GM23338 (cell line): ENCODE data around the gene FAM168A. TPM values are rescaled to one million over a fixed set of nuclear protein-coding genes. Genes with fewer than 3 reads are reported as not detected.

Experiments used
- ATAC-seq: fragments of 200-7000 bp; cut with Tn5 transposase; 3 replicates; pipeline ENCODE4 v1.9.1; 2020
- DNase-seq: peaks from one replicate; pipeline ENCODE4 v3.0.0-alpha.2; 2015; ENCODE audit warnings: low spot score
- H2AFZ ChIP-seq: fragments of 200-600 bp; sonication (generic); 2 replicates; pipeline ENCODE4 v1.8.0; 2016; ENCODE audit warnings: antibody characterized with exemption, mild to moderate bottlenecking, moderate library complexity
- H3F3A ChIP-seq: fragments of 200-600 bp; sonication (generic); replicated peaks from 2 replicates; pipeline ENCODE4 v1.8.0; 2017; ENCODE audit warnings: antibody characterized with exemption, mixed run types, low read depth
- H3K27ac ChIP-seq: fragments of 200-600 bp; sonication (generic); 2 replicates; pipeline ENCODE4 v1.6.1; 2016; ENCODE audit warnings: low read depth
- H3K27me3 ChIP-seq: fragments of 200-600 bp; sonication (generic); 2 replicates; pipeline ENCODE4 v1.8.0; 2016; ENCODE audit warnings: mild to moderate bottlenecking, mixed run types, moderate library complexity; ENCODE audit not compliant: insufficient read depth
- H3K36me3 ChIP-seq: fragments of 200-600 bp; sonication (generic); 2 replicates; pipeline ENCODE4 v1.8.0; 2016; ENCODE audit warnings: mild to moderate bottlenecking; ENCODE audit not compliant: insufficient read depth
- H3K4me1 ChIP-seq: fragments of 200-600 bp; sonication (generic); 2 replicates; pipeline ENCODE4 v1.8.0; 2016; ENCODE audit warnings: mild to moderate bottlenecking, moderate library complexity; ENCODE audit not compliant: insufficient read depth
- H3K4me2 ChIP-seq: fragments of 200-600 bp; sonication (generic); 2 replicates; pipeline ENCODE4 v1.7.1; 2017; ENCODE audit warnings: mixed run types
- H3K4me3 ChIP-seq: fragments of 200-600 bp; sonication (generic); 2 replicates; pipeline ENCODE4 v1.6.1; 2016; ENCODE audit warnings: mixed run types
- H3K79me2 ChIP-seq: fragments of 200-600 bp; sonication (generic); replicated peaks from 2 replicates; pipeline ENCODE4 v1.8.0; 2017; ENCODE audit warnings: mild to moderate bottlenecking; ENCODE audit not compliant: insufficient read depth
- H3K9me2 ChIP-seq: fragments of 200-600 bp; sonication (generic); 2 replicates; pipeline ENCODE4 v1.8.0; 2017; ENCODE audit not compliant: insufficient read depth
- H4K20me1 ChIP-seq: fragments of 200-600 bp; sonication (generic); replicated peaks from 2 replicates; pipeline ENCODE4 v1.8.0; 2017; ENCODE audit warnings: mild to moderate bottlenecking; ENCODE audit not compliant: insufficient read depth
- H3K27ac Mint-ChIP-seq: 2 replicates; pipeline ENCODE4 v1.8.0; 2020; ENCODE audit warnings: inconsistent platforms, mild to moderate bottlenecking, moderate library complexity, mixed read lengths
- H3K27me3 Mint-ChIP-seq: 3 replicates; pipeline ENCODE4 v1.8.0; 2022; ENCODE audit warnings: low read depth, mild to moderate bottlenecking, moderate library complexity, mixed read lengths, inconsistent platforms; ENCODE audit not compliant: insufficient read depth, poor library complexity
- H3K36me3 Mint-ChIP-seq: 3 replicates; pipeline ENCODE4 v1.8.0; 2021; ENCODE audit warnings: low read depth, mild to moderate bottlenecking, inconsistent platforms, moderate library complexity, mixed read lengths
- H3K4me1 Mint-ChIP-seq: 3 replicates; pipeline ENCODE4 v1.8.0; 2020; ENCODE audit warnings: mild to moderate bottlenecking, inconsistent platforms, mixed read lengths
- H3K4me3 Mint-ChIP-seq: 3 replicates; pipeline ENCODE4 v1.8.0; 2021; ENCODE audit warnings: moderate library complexity, mild to moderate bottlenecking, inconsistent platforms, mixed read lengths
- H3K9me3 Mint-ChIP-seq: 3 replicates; pipeline ENCODE4 v1.8.0; 2020; ENCODE audit warnings: moderate library complexity, mild to moderate bottlenecking, inconsistent platforms, mixed read lengths
- EZH2 ChIP-seq: fragments of 200-600 bp; sonication (generic); IDR thresholded peaks from one replicate; pipeline ENCODE4 v1.8.0; 2017; ENCODE audit warnings: antibody characterized with exemption, mild to moderate bottlenecking, low read depth; ENCODE audit not compliant: unreplicated experiment
- EZH2phosphoT487 ChIP-seq: fragments of 200-600 bp; sonication (generic); IDR thresholded peaks from one replicate; pipeline ENCODE4 v1.8.1; 2018; ENCODE audit warnings: antibody characterized with exemption; ENCODE audit not compliant: unreplicated experiment
- JUNB ChIP-seq: IDR thresholded peaks from one replicate; pipeline ENCODE4 v1.6.1; 2016; ENCODE audit warnings: antibody characterized with exemption; ENCODE audit not compliant: unreplicated experiment
- NANOG ChIP-seq: IDR thresholded peaks from 2 replicates; pipeline ENCODE4 v1.6.1; 2016; ENCODE audit warnings: antibody characterized with exemption, borderline replicate concordance
- POLR2AphosphoS5 ChIP-seq: IDR thresholded peaks from 2 replicates; pipeline ENCODE4 v1.6.1; 2016; ENCODE audit warnings: antibody characterized with exemption, low read depth
- ZNF114 ChIP-seq: fragments of 250-450 bp; sonication (Bioruptor Pico); IDR thresholded peaks from 2 replicates; pipeline ENCODE4 v1.5.0; 2020; ENCODE audit warnings: mild to moderate bottlenecking, moderate library complexity
- ZNF331 ChIP-seq: fragments of 250-450 bp; sonication (Bioruptor Pico); IDR thresholded peaks from 2 replicates; pipeline ENCODE4 v1.5.0; 2020; ENCODE audit warnings: low read depth, mild to moderate bottlenecking, moderate library complexity
- polyA plus RNA-seq: library from polyadenylated mRNA; unstranded; fragments of >200 nt; fragmentation: Nextera tagmentation; extraction: Ambion mirVana; gene quantifications from 2 replicates; pipeline ENCODE4 v1.2.1, GENCODE V29; 2016
- total RNA-seq: library from RNA; depleted of rRNA; stranded (reverse); fragments of >200 nt; shearing (Covaris generic); gene quantifications from 2 replicates; pipeline ENCODE4 v1.2.3, GENCODE V29; 2014
- TF ChIP-seq, protein P1 (sequence below): fragments of 250-450 bp; sonication (Bioruptor Pico); IDR thresholded peaks from 2 replicates; pipeline ENCODE4 v1.5.0; 2020; ENCODE audit warnings: mild to moderate bottlenecking, moderate library complexity
- TF ChIP-seq, protein P2 (sequence below): IDR thresholded peaks from 2 replicates; pipeline ENCODE4 v1.6.1; 2016; ENCODE audit warnings: antibody characterized with exemption
- TF ChIP-seq, protein P3 (sequence below), 2 experiments: fragments of 200-600 bp in 1 of 2; sonication (generic) in 1 of 2; conservative IDR thresholded peaks; 2 replicates each; pipeline versions ENCODE4 v1.5.1 to v1.6.1; 2016 to 2017; ENCODE audit warnings: antibody characterized with exemption in 2 of 2, low read depth in 2 of 2, mild to moderate bottlenecking in 2 of 2, moderate library complexity in 1 of 2

The FAM168A gene
- total and polyA plus RNA-seq, 2 experiments from 2014 or later: 8.0 to 20.3 TPM

DNA sequence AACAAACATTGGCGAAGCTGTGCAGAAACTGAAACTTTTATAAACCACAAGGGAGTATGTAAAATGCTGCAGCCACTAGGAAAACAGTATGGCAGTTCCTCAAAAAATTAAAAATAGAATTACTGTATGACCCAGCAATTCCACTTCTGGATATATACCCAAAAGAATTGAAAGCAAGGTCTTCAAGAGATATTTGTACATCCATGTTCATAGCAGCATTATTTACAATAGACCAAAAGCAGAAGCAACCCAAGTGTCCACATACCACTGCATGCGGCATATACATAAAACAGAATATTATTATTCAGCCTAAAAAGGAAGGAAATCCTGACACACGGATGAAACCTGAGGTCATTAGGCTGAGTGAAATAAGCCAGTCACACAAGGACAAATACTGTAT lies 135.9 kb downstream of the FAM168A start (continued):
- TF ChIP-seq, protein P1, sequence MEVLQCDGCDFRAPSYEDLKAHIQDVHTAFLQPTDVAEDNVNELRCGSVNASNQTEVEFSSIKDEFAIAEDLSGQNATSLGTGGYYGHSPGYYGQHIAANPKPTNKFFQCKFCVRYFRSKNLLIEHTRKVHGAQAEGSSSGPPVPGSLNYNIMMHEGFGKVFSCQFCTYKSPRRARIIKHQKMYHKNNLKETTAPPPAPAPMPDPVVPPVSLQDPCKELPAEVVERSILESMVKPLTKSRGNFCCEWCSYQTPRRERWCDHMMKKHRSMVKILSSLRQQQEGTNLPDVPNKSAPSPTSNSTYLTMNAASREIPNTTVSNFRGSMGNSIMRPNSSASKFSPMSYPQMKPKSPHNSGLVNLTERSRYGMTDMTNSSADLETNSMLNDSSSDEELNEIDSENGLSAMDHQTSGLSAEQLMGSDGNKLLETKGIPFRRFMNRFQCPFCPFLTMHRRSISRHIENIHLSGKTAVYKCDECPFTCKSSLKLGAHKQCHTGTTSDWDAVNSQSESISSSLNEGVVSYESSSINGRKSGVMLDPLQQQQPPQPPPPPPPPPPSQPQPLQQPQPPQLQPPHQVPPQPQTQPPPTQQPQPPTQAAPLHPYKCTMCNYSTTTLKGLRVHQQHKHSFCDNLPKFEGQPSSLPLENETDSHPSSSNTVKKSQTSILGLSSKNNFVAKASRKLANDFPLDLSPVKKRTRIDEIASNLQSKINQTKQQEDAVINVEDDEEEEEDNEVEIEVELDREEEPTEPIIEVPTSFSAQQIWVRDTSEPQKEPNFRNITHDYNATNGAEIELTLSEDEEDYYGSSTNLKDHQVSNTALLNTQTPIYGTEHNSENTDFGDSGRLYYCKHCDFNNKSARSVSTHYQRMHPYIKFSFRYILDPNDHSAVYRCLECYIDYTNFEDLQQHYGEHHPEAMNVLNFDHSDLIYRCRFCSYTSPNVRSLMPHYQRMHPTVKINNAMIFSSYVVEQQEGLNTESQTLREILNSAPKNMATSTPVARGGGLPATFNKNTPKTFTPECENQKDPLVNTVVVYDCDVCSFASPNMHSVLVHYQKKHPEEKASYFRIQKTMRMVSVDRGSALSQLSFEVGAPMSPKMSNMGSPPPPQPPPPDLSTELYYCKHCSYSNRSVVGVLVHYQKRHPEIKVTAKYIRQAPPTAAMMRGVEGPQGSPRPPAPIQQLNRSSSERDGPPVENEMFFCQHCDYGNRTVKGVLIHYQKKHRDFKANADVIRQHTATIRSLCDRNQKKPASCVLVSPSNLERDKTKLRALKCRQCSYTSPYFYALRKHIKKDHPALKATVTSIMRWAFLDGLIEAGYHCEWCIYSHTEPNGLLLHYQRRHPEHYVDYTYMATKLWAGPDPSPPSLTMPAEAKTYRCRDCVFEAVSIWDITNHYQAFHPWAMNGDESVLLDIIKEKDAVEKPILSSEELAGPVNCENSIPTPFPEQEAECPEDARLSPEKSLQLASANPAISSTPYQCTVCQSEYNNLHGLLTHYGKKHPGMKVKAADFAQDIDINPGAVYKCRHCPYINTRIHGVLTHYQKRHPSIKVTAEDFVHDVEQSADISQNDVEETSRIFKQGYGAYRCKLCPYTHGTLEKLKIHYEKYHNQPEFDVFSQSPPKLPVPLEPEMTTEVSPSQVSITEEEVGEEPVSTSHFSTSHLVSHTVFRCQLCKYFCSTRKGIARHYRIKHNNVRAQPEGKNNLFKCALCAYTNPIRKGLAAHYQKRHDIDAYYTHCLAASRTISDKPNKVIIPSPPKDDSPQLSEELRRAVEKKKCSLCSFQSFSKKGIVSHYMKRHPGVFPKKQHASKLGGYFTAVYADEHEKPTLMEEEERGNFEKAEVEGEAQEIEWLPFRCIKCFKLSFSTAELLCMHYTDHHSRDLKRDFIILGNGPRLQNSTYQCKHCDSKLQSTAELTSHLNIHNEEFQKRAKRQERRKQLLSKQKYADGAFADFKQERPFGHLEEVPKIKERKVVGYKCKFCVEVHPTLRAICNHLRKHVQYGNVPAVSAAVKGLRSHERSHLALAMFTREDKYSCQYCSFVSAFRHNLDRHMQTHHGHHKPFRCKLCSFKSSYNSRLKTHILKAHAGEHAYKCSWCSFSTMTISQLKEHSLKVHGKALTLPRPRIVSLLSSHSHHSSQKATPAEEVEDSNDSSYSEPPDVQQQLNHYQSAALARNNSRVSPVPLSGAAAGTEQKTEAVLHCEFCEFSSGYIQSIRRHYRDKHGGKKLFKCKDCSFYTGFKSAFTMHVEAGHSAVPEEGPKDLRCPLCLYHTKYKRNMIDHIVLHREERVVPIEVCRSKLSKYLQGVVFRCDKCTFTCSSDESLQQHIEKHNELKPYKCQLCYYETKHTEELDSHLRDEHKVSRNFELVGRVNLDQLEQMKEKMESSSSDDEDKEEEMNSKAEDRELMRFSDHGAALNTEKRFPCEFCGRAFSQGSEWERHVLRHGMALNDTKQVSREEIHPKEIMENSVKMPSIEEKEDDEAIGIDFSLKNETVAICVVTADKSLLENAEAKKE (CRISPR knock-in tag): no peak
- TF ChIP-seq EZH2 (no peak), EZH2phosphoT487 (no peak)

DNA sequence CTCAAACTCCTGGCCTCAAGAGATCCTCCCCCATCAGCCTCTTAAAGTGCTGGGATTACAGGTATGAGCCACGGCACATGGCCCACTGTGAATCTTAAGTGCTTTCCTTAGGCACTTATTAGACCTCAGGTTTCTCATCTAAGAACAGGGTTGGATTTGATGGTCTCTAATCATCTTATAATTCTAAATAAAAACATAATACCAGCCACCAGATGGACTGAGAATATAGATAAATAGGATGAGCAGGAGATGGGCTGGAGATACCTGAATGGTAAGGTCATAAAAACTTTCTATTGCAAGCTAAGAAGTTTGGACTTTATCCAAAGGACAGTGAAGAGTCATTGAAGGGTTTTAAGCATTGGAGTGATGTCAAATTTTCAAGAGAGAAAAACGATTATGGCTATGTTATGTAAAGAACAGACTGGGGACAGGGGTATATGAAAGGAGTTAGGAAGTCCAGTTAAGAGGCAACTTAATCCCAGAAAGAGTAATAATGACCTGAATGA lies 136.5 kb downstream of the FAM168A start:
- Mint-ChIP-seq H3K4me3 (no peak overlapping the region), H3K36me3 (no peaks in the 10 kb centered on the region), H3K27me3 (no peaks in the 10 kb centered on the region), H3K27ac (no peak overlapping the region), H3K9me3 (no peaks in the 10 kb centered on the region), H3K4me1 (peaks cover 3% of the 10 kb centered on the region; the same call in 1 of the 3 replicates)
- ATAC-seq: no peak
- Histone ChIP-seq H3K27ac (no peak overlapping the region), H3F3A (no peaks in the 10 kb centered on the region), H3K9me2 (no peaks in the 10 kb centered on the region), H4K20me1 (peaks cover 5% of the 10 kb centered on the region; the same call in 1 of the 2 replicates), H3K4me2 (no peak overlapping the region), H2AFZ (no peak overlapping the region), H3K4me1 (no peaks in the 10 kb centered on the region), H3K36me3 (no peaks in the 10 kb centered on the region), H3K79me2 (no peaks in the 10 kb centered on the region; the same call in 1 of the 2 replicates), H3K4me3 (no peak overlapping the region), H3K27me3 (no peaks in the 10 kb centered on the region)
- no peak for DNase-seq
- TF ChIP-seq ZNF331 (CRISPR knock-in tag) (no peak), JUNB (no peak), NANOG (no peak), EZH2phosphoT487 (no peak), ZNF114 (CRISPR knock-in tag) (no peak), EZH2 (no peak), POLR2AphosphoS5 (no peak)
- TF ChIP-seq, protein P2, sequence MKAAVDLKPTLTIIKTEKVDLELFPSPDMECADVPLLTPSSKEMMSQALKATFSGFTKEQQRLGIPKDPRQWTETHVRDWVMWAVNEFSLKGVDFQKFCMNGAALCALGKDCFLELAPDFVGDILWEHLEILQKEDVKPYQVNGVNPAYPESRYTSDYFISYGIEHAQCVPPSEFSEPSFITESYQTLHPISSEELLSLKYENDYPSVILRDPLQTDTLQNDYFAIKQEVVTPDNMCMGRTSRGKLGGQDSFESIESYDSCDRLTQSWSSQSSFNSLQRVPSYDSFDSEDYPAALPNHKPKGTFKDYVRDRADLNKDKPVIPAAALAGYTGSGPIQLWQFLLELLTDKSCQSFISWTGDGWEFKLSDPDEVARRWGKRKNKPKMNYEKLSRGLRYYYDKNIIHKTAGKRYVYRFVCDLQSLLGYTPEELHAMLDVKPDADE: no peak
- TF ChIP-seq, protein P3, sequence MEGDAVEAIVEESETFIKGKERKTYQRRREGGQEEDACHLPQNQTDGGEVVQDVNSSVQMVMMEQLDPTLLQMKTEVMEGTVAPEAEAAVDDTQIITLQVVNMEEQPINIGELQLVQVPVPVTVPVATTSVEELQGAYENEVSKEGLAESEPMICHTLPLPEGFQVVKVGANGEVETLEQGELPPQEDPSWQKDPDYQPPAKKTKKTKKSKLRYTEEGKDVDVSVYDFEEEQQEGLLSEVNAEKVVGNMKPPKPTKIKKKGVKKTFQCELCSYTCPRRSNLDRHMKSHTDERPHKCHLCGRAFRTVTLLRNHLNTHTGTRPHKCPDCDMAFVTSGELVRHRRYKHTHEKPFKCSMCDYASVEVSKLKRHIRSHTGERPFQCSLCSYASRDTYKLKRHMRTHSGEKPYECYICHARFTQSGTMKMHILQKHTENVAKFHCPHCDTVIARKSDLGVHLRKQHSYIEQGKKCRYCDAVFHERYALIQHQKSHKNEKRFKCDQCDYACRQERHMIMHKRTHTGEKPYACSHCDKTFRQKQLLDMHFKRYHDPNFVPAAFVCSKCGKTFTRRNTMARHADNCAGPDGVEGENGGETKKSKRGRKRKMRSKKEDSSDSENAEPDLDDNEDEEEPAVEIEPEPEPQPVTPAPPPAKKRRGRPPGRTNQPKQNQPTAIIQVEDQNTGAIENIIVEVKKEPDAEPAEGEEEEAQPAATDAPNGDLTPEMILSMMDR (conservative IDR thresholded peaks at IDR 0.05; ENCODE audit: low read depth in 2 of 2): no peak
